ENCODE data around the gene NAT14.
"Not testable (repeated sequence)": the region's sequence is repeated elsewhere in the genome, so short reads cannot be mapped to it uniquely, and the experiment has no call there.

The NAT14 gene

GRCh38 chr19:55486971-55487923, 2.3 kb downstream of the NAT14 start:
- DNase-seq (ENCODE audit: low read depth): no peak

GRCh38 chr19:55487924-55488687, 3.1 kb downstream of the NAT14 start, which contains the start of gene SSC5D:
Gene SSC5D, plus strand, starts transcription at chr19:55488436. Its CDS starts 154 bp downstream, at chr19:55488590.
- no peak for DNase-seq (ENCODE audit: low read depth)

GRCh38 chr19:55488986-55489710, 4.2 kb downstream of the NAT14 start:
- DNase-seq (ENCODE audit: low read depth): no peak

- no peak for DNase-seq (ENCODE audit: low read depth)
Observed at GRCh38 chr19:55489711-55490477, 4.9 kb downstream of the NAT14 start.

- no peak for DNase-seq (ENCODE audit: low read depth)
Observed at GRCh38 chr19:55490478-55491432, 5.8 kb downstream of the NAT14 start.

GRCh38 chr19:55491546-55492360, 6.8 kb downstream of the NAT14 start:
- DNase-seq (ENCODE audit: low read depth): no peak

GRCh38 chr19:55492362-55492944, 7.5 kb downstream of the NAT14 start:
- DNase-seq (ENCODE audit: low read depth): no peak

- no peak for DNase-seq (ENCODE audit: low read depth)
Observed at GRCh38 chr19:55493052-55493644, 8.2 kb downstream of the NAT14 start.

GRCh38 chr19:55493645-55494171, 8.7 kb downstream of the NAT14 start:
- DNase-seq (ENCODE audit: low read depth): no peak

GRCh38 chr19:55494172-55494761, 9.3 kb downstream of the NAT14 start:
- no peak for DNase-seq (ENCODE audit: low read depth)

GRCh38 chr19:55495646-55496349, 10.8 kb downstream of the NAT14 start:
- DNase-seq (ENCODE audit: low read depth): no peak

GRCh38 chr19:55496820-55497219, 11.8 kb downstream of the NAT14 start:
- not testable (repeated sequence) for DNase-seq (ENCODE audit: low read depth)

- no peak for DNase-seq (ENCODE audit: low read depth)
Observed at GRCh38 chr19:55497763-55498162, 12.8 kb downstream of the NAT14 start.

- no peak for DNase-seq (ENCODE audit: low read depth)
Observed at GRCh38 chr19:55498246-55498840, 13.4 kb downstream of the NAT14 start.

- no peak for DNase-seq (ENCODE audit: low read depth)
Observed at GRCh38 chr19:55500368-55500952, 15.5 kb downstream of the NAT14 start.

GRCh38 chr19:55502197-55502952, 17.4 kb downstream of the NAT14 start:
- no peak for DNase-seq (ENCODE audit: low read depth)

Measured in activated T-cell treated with anti-CD3 and anti-CD28 coated beads for 1 hour (primary cell).